ENCODE results near the gene KRABD2.
"Not testable (repeated sequence)": the region's sequence is repeated elsewhere in the genome, so short reads cannot be mapped to it uniquely, and the experiment has no call there.

DNA sequence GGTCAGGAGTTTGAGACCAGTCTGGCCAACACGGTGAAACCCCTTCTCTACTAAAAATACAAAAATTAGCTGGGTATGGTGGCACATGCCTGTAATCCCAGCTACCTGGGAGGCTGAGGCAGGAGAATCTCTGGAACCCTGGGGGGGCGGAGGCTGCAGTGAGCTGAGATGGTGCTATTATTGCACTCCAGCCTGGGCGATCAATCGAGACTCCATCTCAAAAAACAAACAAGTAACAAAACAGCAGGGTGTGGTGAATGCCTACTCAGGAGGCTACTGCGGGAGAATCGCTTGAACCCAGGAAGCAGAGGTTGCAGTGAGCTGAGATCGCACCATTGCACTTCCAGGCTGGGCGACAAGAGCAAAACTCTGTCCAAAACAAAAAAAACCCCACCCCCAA lies 1.6 kb upstream of the KRABD2 start:
- TF ChIP-seq CTCF, POLR2A, POLR2AphosphoS5 (IDR thresholded peaks at IDR 0.05): not testable (repeated sequence)
